COLO668 (cell line): Measurements from ENCODE around the gene FOS.

ENCODE experiments used
- DNase-seq: peaks from one replicate; lab custom pipeline; 2025; ENCODE audit not compliant: unreplicated experiment; lab: John Stamatoyannopoulos, UW

FOS gene

DNA sequence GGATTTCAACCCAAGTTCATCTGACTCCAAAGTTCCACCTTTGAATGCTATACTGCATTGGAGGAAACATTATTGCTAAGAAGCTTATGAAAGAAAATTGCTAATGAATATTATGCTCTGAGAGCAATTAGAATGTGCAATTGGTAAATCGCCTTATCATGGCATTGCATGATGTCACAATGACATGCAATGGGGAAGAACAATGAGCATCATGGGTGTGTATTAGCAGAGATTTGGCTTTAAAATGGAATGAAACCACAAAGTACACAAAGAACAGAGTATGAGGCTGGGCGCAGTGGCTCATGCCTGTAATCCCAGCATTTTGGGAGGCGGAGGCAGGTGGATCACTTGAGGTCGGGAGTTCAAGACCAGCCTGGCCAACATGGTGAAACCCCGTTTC lies 34.7 kb downstream of the FOS start:
- no peak for DNase-seq

DNA sequence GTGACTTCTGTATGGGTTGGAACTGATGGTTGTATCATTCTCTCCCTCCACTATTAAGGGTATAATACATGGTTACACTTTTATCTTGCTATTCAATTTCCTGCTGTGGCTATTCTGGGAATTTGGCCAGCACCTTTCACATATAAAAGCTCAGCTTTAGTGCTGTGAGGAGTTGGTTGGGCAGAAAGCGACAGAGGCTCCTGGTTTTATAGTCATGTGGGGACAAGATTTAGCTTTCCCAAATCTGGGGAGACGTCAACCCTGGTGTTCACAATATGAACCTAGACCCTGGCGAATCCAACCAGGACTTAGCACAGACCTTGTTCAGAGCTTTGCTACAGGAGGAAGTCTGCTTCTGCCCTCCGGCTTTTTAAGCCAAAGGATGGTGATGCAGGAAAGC lies 36.5 kb downstream of the FOS start:
- no peak for DNase-seq

DNA sequence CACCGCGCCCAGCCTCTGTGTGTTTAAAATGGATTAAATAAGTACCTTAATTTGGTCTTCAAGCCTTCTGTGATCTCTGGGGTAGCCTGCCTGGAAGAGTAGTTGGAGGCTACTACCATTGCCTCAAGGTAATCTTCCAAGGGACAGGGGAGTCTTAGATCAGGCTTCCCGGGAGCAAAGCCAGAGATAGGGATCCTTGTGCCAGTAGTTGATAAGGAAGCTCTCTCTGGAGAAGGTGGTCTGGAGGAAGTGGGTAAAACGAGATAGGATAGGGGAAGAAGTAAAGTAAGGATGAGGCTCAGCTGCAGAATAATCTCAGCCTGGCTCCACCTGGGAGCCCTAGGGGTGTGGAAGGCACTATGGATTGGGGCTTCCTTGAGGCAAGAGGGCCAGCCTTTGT lies 38.5 kb downstream of the FOS start:
- no peak for DNase-seq

DNA sequence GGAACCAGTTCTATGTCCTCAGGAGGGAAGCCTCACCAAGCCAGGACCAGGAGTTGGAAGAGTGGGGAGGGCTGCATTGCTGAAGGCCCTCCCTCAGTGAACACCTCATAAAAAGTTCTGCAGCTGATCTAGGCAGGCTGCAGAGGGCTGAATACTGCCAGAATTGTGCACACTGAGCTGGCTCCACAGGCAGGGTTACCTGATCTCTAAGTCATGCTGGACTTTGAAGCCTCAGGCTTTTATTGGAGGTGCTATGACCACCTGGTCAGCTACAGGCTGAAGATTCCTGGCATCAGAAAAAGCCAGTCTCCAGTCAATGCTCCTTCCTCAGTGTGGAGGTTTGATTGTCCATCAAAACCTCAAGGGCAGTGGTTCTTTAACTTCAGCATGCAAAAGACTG lies 39.7 kb downstream of the FOS start:
- DNase-seq: no peak

DNA sequence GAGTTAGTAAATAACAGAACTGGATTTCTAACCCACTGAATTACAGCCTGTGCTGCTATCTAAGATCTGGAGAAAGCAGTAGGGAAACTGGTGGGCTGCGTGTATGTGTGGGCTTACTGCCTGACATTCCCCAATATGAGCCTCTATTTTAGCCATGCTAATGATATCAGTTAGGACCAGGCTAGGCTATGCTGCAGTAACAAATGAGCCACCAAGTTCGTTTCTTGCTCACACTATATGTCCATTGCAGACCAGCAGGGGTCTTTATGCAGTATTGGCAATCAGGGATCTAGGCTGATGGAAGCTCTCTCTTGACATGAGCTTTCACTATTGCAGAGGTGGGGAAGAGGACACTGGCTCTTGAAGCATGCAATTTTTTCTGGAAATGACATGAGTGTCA lies 40.4 kb downstream of the FOS start:
- DNase-seq: no peak

DNA sequence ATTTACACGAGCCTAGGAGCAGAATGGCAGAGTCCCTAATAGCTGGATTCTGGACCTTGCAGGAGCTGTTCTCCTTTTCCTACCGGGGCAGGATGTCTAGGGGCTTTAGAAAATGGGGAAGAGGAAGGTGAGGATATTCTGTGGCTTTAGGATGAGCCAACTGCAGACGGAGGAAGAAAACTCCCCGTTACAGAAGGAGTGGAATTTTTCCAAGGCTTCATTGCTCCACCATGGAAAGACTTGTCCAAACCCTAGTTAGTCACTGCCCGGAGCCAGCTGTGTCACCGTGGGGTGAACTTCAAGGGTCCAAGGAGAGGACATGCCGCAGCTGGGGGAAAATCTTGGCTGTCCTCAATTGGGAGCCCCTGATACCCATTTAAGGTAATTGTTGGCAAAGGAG lies 41.6 kb downstream of the FOS start:
- DNase-seq: no peak

DNA sequence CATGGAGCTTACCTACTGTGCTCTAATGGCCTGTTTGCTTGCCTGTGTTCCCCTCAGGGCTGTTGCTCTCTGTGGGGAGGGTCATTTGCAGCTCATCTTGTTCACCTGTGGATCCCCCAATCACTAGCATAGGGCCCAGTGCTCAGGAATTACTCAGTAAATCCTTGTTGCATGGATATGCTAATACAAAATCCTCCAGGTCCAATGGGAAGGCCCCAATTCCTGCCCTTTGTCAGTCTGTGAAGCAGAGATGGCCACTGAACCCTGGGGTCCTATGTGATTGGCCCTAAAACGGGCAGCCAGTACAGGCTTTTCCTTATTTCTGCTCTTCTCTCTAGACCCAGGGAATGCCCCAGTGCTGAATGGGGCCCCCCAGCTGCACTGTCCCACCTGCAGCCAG lies 44.1 kb downstream of the FOS start:
- DNase-seq: no peak

DNA sequence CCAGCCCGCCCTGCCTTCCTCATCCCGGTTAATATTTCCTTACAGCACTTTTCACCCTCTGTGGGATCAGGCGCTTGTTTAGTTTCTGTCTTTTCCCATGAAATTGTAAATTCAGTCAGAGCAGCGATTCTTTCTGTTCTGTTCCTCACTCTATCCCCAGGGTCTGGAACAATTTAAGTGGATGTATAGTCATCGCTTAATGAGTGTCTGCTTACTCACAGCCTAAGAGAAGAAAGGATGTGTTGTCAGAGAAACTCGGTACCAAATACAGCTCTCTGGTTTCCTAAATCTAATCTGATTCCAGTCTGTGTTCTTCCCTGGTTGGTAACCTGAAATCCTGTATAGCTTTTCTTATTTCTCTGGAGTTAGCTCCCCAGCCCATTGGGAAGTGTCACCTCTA lies 44.9 kb downstream of the FOS start:
- DNase-seq: no peak

DNA sequence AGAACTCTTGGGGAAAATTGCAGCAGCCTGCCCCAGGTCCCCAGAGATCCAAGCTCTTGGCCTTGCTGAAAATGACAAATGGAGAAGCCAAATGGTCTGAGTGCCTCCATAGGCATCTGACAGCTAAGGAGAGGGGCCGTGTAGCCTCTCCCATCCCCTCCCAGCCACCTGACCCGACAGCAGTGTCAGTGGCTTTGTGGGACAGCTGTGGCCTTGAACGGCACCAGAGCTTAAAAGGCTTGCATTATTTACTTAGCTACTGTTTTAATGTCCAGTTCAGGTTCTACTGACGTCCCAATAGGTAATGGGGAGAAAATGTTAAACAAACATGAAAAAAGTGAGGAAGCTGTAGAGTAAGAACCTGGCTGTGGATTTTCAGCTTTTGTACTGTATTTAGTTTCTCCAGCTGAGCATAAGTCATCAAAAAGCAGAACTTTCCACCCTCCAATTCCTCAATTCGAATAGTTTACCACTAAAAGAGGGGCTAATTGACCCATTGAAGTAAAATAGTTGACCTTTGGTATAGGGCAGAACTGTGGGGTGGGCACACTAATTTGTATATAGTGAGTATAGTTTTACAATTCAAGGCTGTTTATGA lies 50.0 kb downstream of the FOS start:
- DNase-seq: no peak

DNA sequence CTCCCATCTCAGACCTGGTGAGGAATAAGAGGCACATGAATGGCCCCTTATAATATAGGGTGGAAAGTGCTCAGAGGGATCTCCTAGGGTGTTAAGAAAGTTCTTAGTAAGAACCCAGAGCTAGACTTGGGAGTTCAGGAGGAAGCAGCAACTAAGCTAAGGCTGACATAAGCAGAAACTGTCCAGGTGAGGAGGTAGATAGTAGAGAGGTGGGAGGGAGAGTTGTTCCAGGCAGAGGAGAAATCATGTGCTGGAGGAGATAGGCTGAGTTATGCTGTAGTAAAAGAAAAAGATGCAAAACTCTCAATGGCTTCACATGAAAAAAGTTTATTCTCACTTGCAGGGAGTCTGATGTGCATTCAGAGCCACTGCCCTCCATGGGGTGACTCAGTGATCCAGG lies 50.7 kb downstream of the FOS start:
- no peak for DNase-seq

DNA sequence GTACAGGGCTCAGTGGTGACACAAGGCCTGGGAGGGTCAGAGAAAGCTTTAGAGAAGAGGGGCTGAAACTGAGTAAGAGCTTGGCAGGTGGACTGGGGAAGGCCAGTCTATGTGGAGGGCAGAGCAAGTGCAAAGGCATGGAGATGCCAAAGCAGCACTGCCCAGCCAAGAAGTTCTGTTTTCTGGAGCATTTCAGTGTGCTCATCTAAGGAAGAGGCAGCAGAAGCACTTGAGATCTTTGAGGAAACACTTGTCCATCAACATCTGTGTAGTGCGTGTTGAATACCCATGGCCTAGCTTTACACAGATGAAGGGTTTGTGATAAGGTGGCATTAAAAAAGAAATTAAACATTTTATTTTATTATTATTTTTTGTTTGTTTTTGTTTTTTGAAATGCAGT lies 52.8 kb downstream of the FOS start:
- no peak for DNase-seq
